H1 (cell line): ENCODE results near the gene BLOC1S3.

Source experiments
- CEBPB ChIP-seq: IDR thresholded peaks from 2 replicates; pipeline ENCODE4 v1.6.1; 2012; ENCODE audit warnings: low read depth, low read length
- CHD1 ChIP-seq: IDR thresholded peaks from 2 replicates; pipeline ENCODE4 v1.6.1; 2012; ENCODE audit warnings: low read depth, low read length, improper control_type of control experiment
- EP300 ChIP-seq, 2 experiments: IDR thresholded peaks; 1 replicate in 1 of 2; 2 replicates in 1 of 2; pipeline ENCODE4 v1.6.1; 2011 to 2012; ENCODE audit warnings: low read depth in 2 of 2, low read length in 2 of 2, mild to moderate bottlenecking in 2 of 2, borderline replicate concordance in 1 of 2, inconsistent platforms in 1 of 2, moderate library complexity in 1 of 2
- EZH2 ChIP-seq: fragments of 200-600 bp; sonication (generic); IDR thresholded peaks from 2 replicates; pipeline ENCODE4 v1.7.1; 2012; ENCODE audit warnings: low read depth, mild to moderate bottlenecking, moderate library complexity, low read length, inconsistent platforms; ENCODE audit not compliant: severe bottlenecking
- GABPA ChIP-seq: IDR thresholded peaks from 2 replicates; pipeline ENCODE4 v1.6.1; 2011; ENCODE audit warnings: mild to moderate bottlenecking, low read length, moderate library complexity, borderline replicate concordance; ENCODE audit not compliant: insufficient read depth
- POLR2A ChIP-seq, 2 experiments: IDR thresholded peaks; 1 replicate in 1 of 2; 2 replicates in 1 of 2; pipeline ENCODE4 v1.6.1; 2011; ENCODE audit warnings: low read depth in 2 of 2, low read length in 2 of 2, mild to moderate bottlenecking in 2 of 2; ENCODE audit errors: control extremely low read depth in 1 of 2
- POU5F1 ChIP-seq: IDR thresholded peaks from 2 replicates; pipeline ENCODE4 v1.6.1; 2011; ENCODE audit warnings: low read depth, mild to moderate bottlenecking, low read length, moderate library complexity
- SP4 ChIP-seq: IDR thresholded peaks from 2 replicates; pipeline ENCODE4 v1.6.1; 2012; ENCODE audit warnings: low read length, inconsistent platforms
- TEAD4 ChIP-seq: IDR thresholded peaks from 2 replicates; pipeline ENCODE4 v1.6.1; 2012; ENCODE audit warnings: low read depth, low read length, inconsistent platforms, mixed read lengths
- TF ChIP-seq, protein P1 (sequence below), 3 experiments: IDR thresholded peaks; 1 replicate in 2 of 3; 2 replicates in 1 of 3; pipeline versions ENCODE4 v1.5.1 to v1.6.1; 2011; ENCODE audit warnings: low read length in 3 of 3, mild to moderate bottlenecking in 3 of 3, inconsistent platforms in 2 of 3, low read depth in 1 of 3, moderate library complexity in 1 of 3; ENCODE audit not compliant: insufficient read depth in 1 of 3; ENCODE audit errors: control extremely low read depth in 1 of 3
- TF ChIP-seq, protein P2 (sequence below): IDR thresholded peaks from 2 replicates; pipeline ENCODE4 v1.6.1; 2012; ENCODE audit warnings: inconsistent platforms
- TF ChIP-seq, protein P3 (sequence below): IDR thresholded peaks from 2 replicates; pipeline ENCODE4 v1.6.1; 2011; ENCODE audit warnings: low read length, improper control_type of control experiment

DNA sequence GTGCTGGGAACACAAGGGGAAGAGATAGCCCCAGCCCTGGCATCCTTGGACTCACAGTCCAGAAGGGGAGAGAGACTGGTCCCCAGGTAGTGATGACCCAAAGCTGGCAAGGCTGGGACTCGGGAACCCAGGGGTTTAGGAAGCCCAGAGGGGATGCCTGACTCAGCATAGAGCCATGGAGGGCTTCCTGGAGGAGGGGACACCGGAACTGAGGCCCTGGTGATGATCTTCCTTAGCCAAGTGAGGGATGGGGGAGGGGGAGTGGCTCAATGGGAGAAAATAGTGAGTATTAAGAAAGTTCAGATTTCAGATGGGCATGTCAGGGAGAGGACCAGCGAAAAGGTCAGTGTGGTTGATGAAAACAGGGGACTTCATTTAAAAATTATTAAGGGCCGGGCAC is 39.8 kb downstream of the BLOC1S3 start:
- no peak for TF ChIP-seq CEBPB
- TF ChIP-seq SP4: no peak
- no peak for TF ChIP-seq POLR2A (IDR thresholded peaks at IDR 0.05; ENCODE audit: control extremely low read depth in 1 of 2, low read depth in 2 of 2, low read length in 2 of 2)
- TF ChIP-seq, protein P1, sequence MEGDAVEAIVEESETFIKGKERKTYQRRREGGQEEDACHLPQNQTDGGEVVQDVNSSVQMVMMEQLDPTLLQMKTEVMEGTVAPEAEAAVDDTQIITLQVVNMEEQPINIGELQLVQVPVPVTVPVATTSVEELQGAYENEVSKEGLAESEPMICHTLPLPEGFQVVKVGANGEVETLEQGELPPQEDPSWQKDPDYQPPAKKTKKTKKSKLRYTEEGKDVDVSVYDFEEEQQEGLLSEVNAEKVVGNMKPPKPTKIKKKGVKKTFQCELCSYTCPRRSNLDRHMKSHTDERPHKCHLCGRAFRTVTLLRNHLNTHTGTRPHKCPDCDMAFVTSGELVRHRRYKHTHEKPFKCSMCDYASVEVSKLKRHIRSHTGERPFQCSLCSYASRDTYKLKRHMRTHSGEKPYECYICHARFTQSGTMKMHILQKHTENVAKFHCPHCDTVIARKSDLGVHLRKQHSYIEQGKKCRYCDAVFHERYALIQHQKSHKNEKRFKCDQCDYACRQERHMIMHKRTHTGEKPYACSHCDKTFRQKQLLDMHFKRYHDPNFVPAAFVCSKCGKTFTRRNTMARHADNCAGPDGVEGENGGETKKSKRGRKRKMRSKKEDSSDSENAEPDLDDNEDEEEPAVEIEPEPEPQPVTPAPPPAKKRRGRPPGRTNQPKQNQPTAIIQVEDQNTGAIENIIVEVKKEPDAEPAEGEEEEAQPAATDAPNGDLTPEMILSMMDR (IDR thresholded peaks at IDR 0.05; ENCODE audit: control extremely low read depth in 1 of 3, insufficient read depth in 1 of 3, low read depth in 1 of 3, low read length in 3 of 3): no peak
- no peak for TF ChIP-seq GABPA
- TF ChIP-seq, protein P2, sequence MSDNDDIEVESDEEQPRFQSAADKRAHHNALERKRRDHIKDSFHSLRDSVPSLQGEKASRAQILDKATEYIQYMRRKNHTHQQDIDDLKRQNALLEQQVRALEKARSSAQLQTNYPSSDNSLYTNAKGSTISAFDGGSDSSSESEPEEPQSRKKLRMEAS: no peak
- TF ChIP-seq EZH2: no peak
- no peak for TF ChIP-seq POU5F1
- no peak for TF ChIP-seq EP300 (IDR thresholded peaks at IDR 0.05; ENCODE audit: borderline replicate concordance in 1 of 2, low read depth in 2 of 2, low read length in 2 of 2)
- TF ChIP-seq, protein P3, sequence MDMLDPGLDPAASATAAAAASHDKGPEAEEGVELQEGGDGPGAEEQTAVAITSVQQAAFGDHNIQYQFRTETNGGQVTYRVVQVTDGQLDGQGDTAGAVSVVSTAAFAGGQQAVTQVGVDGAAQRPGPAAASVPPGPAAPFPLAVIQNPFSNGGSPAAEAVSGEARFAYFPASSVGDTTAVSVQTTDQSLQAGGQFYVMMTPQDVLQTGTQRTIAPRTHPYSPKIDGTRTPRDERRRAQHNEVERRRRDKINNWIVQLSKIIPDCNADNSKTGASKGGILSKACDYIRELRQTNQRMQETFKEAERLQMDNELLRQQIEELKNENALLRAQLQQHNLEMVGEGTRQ: no peak
- no peak for TF ChIP-seq CHD1
- no peak for TF ChIP-seq TEAD4
